ENCODE data around the gene GOLGA6L1. TPM values are rescaled to one million over a fixed set of nuclear protein-coding genes. Genes with fewer than 3 reads are reported as not detected.
"Not testable (repeated sequence)": the region's sequence is repeated elsewhere in the genome, so short reads cannot be mapped to it uniquely, and the experiment has no call there.

GOLGA6L1 gene, protein sequence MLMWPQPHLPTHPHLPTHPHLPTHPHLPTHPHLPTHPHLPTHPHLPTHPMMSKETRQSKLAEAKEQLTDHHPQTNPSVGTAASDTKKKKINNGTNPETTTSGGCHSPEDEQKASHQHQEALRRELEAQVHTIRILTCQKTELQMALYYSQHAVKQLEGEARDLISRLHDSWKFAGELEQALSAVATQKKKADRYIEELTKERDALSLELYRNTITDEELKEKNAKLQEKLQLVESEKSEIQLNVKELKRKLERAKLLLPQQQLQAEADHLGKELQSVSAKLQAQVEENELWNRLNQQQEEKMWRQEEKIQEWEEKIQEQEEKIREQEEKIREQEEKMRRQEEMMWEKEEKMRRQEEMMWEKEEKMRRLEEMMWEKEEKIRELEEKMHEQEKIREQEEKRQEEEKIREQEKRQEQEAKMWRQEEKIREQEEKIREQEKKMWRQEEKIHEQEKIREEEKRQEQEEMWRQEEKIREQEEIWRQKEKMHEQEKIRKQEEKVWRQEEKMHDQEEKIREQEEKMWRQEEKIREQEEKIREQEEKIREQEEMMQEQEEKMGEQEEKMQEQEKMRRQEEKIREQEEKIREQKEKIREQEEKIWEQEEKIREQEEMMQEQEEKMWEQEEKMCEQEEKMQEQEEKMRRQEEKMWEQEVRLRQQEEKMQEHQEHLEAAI
- polyA plus RNA-seq = not detected
- long read RNA-seq, donor 1 = 0 reads
- long read RNA-seq, donor 2 = 0 reads
- long read RNA-seq, donor 3 = 0 reads
- long read RNA-seq, donor 4 = 0 reads
- long read RNA-seq, donor 5 = 0 reads
- long read RNA-seq, donor 6 = 0 reads
- long read RNA-seq, donor 7 = 0 reads
- long read RNA-seq, donor 8 = 0 reads
- long read RNA-seq, donor 9 = 0 reads
- long read RNA-seq, donor 10 = 0 reads
- long read RNA-seq, donor 11 = 0 reads

DNA sequence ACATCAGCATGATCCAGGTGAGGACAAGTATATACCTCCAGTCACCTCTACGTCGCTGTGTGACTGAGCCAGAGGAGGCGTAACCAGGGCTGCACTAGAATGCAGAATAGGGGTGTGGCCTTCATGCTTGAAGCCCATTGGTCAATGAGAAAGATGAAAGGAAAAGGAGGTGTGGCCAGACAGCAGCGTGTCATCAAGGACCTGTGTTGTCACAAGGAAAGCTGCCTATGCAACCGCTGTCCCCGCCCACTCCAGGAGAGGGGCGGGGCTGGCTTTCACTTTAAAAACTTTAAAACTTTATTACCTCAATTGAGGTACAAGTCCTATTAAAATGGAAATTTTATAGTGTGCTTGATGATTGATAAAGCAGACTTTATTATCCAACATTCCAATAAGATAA, at the start of gene GOLGA6L1:
Gene GOLGA6L1, minus strand, starts transcription at position 101 of the 400 bp plus-strand sequence. Its CDS starts 91 bp downstream, at position 10.
- H3K27me3 ChIP-seq (ENCODE audit: control insufficient read depth, insufficient read depth, low read length); DNase-seq; H3K27ac ChIP-seq (ENCODE audit: low read length); H3K4me3 ChIP-seq (ENCODE audit: low read length); H3K9me3 ChIP-seq (ENCODE audit: control insufficient read depth, low read depth, low read length); H3K4me1 ChIP-seq (ENCODE audit: control insufficient read depth, insufficient read depth, low read length); H3K36me3 ChIP-seq (ENCODE audit: control insufficient read depth, insufficient read depth, low read length): not testable (repeated sequence)
- WGBS (ENCODE audit: insufficient coverage, low lambda C conversion rate) = no CpG with 5 or more reads among the region's 7 CpGs

DNA sequence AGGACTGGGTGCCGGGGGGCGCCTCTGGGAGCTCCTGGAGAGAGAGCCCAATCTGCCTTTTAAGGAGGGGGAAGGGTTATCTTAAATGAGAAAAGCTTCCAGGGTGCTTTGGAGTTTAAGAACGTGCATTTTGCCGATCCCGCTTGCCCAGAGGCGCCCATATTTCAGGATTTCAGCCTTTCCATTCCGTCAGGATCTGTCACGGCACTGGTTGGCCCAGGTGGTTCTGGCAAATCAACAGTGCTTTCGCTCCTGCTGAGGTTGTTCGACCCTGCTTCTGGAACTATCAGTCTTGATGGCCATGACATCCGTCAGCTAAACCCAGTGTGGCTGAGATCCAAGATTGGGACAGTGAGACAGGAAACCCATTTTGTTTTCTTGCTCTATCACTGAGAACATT, 44.6 kb upstream of the GOLGA6L1 start:
- H3K27me3 ChIP-seq (ENCODE audit: control insufficient read depth, insufficient read depth, low read length); H3K4me1 ChIP-seq (ENCODE audit: control insufficient read depth, insufficient read depth, low read length); DNase-seq; H3K4me3 ChIP-seq (ENCODE audit: low read length); H3K9me3 ChIP-seq (ENCODE audit: control insufficient read depth, low read depth, low read length); H3K27ac ChIP-seq (ENCODE audit: low read length); H3K36me3 ChIP-seq (ENCODE audit: control insufficient read depth, insufficient read depth, low read length): not testable (repeated sequence)
- WGBS (ENCODE audit: insufficient coverage, low lambda C conversion rate) = no CpG with 5 or more reads among the region's 11 CpGs

DNA sequence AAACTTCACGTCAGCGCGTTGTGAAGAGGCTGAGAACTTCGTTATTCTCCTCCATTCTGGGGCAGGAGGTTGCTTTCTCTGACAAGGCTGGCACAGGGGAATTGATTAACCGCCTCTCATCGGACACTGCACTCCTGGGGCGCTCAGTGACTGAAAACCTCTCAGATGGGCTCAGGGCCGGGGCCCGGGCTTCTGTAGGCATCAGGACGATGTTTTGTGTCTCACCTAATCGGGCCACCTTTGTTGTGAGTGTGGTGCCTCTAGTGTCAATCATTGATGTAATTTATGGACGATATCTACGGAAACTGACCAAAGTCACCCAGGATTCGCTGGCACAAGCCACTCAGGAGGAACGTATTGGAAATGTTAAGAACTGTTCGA, 43.9 kb upstream of the GOLGA6L1 start:
- H3K36me3 ChIP-seq (ENCODE audit: control insufficient read depth, insufficient read depth, low read length); H3K4me3 ChIP-seq (ENCODE audit: low read length); H3K27me3 ChIP-seq (ENCODE audit: control insufficient read depth, insufficient read depth, low read length); H3K9me3 ChIP-seq (ENCODE audit: control insufficient read depth, low read depth, low read length); H3K27ac ChIP-seq (ENCODE audit: low read length); H3K4me1 ChIP-seq (ENCODE audit: control insufficient read depth, insufficient read depth, low read length): not testable (repeated sequence)
- DNase-seq = peak in 1 of 2 donors; percentile 0
- WGBS (ENCODE audit: insufficient coverage, low lambda C conversion rate) = no CpG with 5 or more reads among the region's 16 CpGs

GRCh38 chr15:23179768-23180546, 43.3 kb upstream of the GOLGA6L1 start:
- H3K9me3 ChIP-seq (ENCODE audit: control insufficient read depth, low read depth, low read length); H3K4me3 ChIP-seq (ENCODE audit: low read length); H3K4me1 ChIP-seq (ENCODE audit: control insufficient read depth, insufficient read depth, low read length); H3K36me3 ChIP-seq (ENCODE audit: control insufficient read depth, insufficient read depth, low read length); H3K27ac ChIP-seq (ENCODE audit: low read length); H3K27me3 ChIP-seq (ENCODE audit: control insufficient read depth, insufficient read depth, low read length): not testable (repeated sequence)
- peak in 1 of 2 donors; percentile 5 for DNase-seq
- WGBS (ENCODE audit: insufficient coverage, low lambda C conversion rate) = no CpG with 5 or more reads among the region's 67 CpGs

DNA sequence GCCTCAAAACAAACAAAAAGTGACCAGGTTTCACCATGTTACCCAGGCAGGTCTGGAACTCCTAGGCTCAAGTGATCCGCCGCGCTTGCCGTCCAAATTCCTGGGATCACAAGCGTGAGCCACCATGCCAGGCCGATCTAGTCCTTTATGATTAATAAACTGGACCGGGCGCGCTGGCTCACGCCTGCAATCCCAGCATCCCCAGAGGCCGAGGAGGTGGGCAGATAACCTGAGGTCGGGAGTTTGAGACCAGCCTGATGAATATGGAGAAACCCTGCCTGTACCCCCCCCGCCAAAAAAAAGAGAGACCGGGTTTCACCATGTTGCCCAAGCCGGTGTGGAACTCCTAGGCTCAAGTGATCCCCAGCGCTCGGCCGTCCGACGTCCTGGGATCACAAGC, 40.1 kb upstream of the GOLGA6L1 start:
- no CpG with 5 or more reads among the region's 20 CpGs for WGBS (ENCODE audit: insufficient coverage, low lambda C conversion rate)
- not testable (repeated sequence) for H3K4me1 ChIP-seq (ENCODE audit: control insufficient read depth, insufficient read depth, low read length); H3K27me3 ChIP-seq (ENCODE audit: control insufficient read depth, insufficient read depth, low read length); H3K4me3 ChIP-seq (ENCODE audit: low read length); H3K27ac ChIP-seq (ENCODE audit: low read length); H3K9me3 ChIP-seq (ENCODE audit: control insufficient read depth, low read depth, low read length); H3K36me3 ChIP-seq (ENCODE audit: control insufficient read depth, insufficient read depth, low read length)
- DNase-seq = peak in 1 of 2 donors; percentile 1

- not testable (repeated sequence) for DNase-seq
Observed at GRCh38 chr15:23175606-23176005, 39.0 kb upstream of the GOLGA6L1 start.

GRCh38 chr15:23174609-23175140, 38.1 kb upstream of the GOLGA6L1 start:
- not testable (repeated sequence) for H3K27ac ChIP-seq (ENCODE audit: low read length); H3K9me3 ChIP-seq (ENCODE audit: control insufficient read depth, low read depth, low read length); H3K36me3 ChIP-seq (ENCODE audit: control insufficient read depth, insufficient read depth, low read length); H3K4me1 ChIP-seq (ENCODE audit: control insufficient read depth, insufficient read depth, low read length); H3K27me3 ChIP-seq (ENCODE audit: control insufficient read depth, insufficient read depth, low read length); H3K4me3 ChIP-seq (ENCODE audit: low read length); DNase-seq
- no CpG with 5 or more reads among the region's 11 CpGs for WGBS (ENCODE audit: insufficient coverage, low lambda C conversion rate)

More at GRCh38 chr15:23175606-23176005, 39.0 kb upstream of the GOLGA6L1 start:
- H3K27ac ChIP-seq (ENCODE audit: low read length); H3K27me3 ChIP-seq (ENCODE audit: control insufficient read depth, insufficient read depth, low read length); H3K4me1 ChIP-seq (ENCODE audit: control insufficient read depth, insufficient read depth, low read length); H3K36me3 ChIP-seq (ENCODE audit: control insufficient read depth, insufficient read depth, low read length); H3K4me3 ChIP-seq (ENCODE audit: low read length); H3K9me3 ChIP-seq (ENCODE audit: control insufficient read depth, low read depth, low read length): not testable (repeated sequence)
- no CpG with 5 or more reads among the region's 19 CpGs for WGBS (ENCODE audit: insufficient coverage, low lambda C conversion rate)

GRCh38 chr15:23132787-23133186, 3.8 kb downstream of the GOLGA6L1 start:
- H3K9me3 ChIP-seq (ENCODE audit: control insufficient read depth, low read depth, low read length); H3K4me3 ChIP-seq (ENCODE audit: low read length); H3K27ac ChIP-seq (ENCODE audit: low read length); DNase-seq; H3K36me3 ChIP-seq (ENCODE audit: control insufficient read depth, insufficient read depth, low read length); H3K27me3 ChIP-seq (ENCODE audit: control insufficient read depth, insufficient read depth, low read length); H3K4me1 ChIP-seq (ENCODE audit: control insufficient read depth, insufficient read depth, low read length): not testable (repeated sequence)
- no CpG with 5 or more reads among the region's 6 CpGs for WGBS (ENCODE audit: insufficient coverage, low lambda C conversion rate)

DNA sequence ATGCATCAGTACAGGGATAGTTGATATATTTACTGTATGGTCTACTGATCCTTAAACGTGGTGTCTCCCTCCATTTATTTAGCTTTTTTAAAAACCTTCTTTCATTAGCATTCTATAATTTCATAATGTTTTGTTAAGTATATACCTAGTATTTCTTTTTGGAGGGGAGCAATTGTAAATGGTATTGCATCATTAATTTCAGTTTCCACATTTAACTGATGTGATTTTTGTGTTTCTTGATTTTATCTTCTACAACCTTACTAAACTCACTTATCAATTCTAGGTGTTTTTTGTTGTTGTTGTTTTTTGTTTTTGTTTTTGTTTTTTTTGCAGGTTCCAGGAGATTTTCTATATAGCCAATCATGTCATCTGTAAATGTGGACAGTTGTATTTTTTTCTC, 18.4 kb downstream of the GOLGA6L1 start:
- no peaks in the 10 kb centered on the region for H3K36me3 ChIP-seq (ENCODE audit: control insufficient read depth, insufficient read depth, low read length)
- no peak overlapping the region for H3K27ac ChIP-seq (ENCODE audit: low read length)
- no peak overlapping the region for H3K4me3 ChIP-seq (ENCODE audit: low read length)
- H3K9me3 ChIP-seq (ENCODE audit: control insufficient read depth, low read depth, low read length) = no peaks in the 10 kb centered on the region
- no peaks in the 10 kb centered on the region for H3K4me1 ChIP-seq (ENCODE audit: control insufficient read depth, insufficient read depth, low read length)
- no peak for DNase-seq
- no peaks in the 10 kb centered on the region for H3K27me3 ChIP-seq (ENCODE audit: control insufficient read depth, insufficient read depth, low read length)
- 71% methylated on average over 1 of the region's 1 CpG for WGBS (ENCODE audit: insufficient coverage, low lambda C conversion rate)

DNA sequence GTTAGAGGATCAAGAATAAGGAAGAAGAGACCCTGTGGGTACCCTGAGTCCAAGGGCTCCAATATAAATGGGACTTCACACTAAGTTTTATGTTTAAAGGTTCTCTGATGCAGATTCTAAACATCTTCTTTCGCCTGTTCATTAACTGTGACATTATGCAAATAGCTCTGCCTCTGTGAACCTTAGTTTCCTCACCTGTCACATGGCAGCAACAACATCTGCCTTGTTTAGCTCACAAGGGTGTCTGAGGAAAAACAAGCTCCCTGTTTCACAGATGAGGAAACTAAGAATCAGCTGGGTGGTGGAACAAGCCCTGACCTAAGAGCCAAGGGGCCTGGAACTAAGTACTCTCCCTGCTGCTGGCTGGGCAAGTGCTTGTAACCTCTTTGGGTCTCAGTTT, 40.8 kb downstream of the GOLGA6L1 start:
- H3K27me3 ChIP-seq (ENCODE audit: control insufficient read depth, insufficient read depth, low read length) = no peaks in the 10 kb centered on the region
- H3K36me3 ChIP-seq (ENCODE audit: control insufficient read depth, insufficient read depth, low read length) = no peaks in the 10 kb centered on the region
- no peaks in the 10 kb centered on the region for H3K9me3 ChIP-seq (ENCODE audit: control insufficient read depth, low read depth, low read length)
- H3K4me3 ChIP-seq (ENCODE audit: low read length) = no peak overlapping the region
- H3K27ac ChIP-seq (ENCODE audit: low read length) = no peak overlapping the region
- DNase-seq = no peak
- 83% methylated on average over 1 of the region's 1 CpG for WGBS (ENCODE audit: insufficient coverage, low lambda C conversion rate)
- no peaks in the 10 kb centered on the region for H3K4me1 ChIP-seq (ENCODE audit: control insufficient read depth, insufficient read depth, low read length)
